ENCODE measurements around the gene TBC1D8.

Gene TBC1D8

DNA sequence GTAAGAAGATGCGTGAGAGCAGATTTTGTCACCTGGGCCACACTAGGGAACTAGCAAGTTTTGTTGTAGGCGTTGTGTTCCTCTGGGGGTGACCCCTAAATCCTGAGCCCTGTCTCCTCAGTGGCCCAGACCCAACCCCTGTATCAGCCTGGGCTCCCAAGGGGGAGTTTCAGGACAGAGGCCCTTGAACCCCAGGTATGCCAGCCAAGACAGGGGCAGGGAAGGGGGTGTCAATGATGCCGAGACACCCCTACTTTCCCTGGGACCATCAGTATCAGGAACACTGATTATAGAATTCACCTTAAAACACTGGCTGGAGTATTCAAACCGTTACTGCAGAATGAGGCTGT, 188.2 kb downstream of the TBC1D8 start:
- TF ChIP-seq, protein P1, sequence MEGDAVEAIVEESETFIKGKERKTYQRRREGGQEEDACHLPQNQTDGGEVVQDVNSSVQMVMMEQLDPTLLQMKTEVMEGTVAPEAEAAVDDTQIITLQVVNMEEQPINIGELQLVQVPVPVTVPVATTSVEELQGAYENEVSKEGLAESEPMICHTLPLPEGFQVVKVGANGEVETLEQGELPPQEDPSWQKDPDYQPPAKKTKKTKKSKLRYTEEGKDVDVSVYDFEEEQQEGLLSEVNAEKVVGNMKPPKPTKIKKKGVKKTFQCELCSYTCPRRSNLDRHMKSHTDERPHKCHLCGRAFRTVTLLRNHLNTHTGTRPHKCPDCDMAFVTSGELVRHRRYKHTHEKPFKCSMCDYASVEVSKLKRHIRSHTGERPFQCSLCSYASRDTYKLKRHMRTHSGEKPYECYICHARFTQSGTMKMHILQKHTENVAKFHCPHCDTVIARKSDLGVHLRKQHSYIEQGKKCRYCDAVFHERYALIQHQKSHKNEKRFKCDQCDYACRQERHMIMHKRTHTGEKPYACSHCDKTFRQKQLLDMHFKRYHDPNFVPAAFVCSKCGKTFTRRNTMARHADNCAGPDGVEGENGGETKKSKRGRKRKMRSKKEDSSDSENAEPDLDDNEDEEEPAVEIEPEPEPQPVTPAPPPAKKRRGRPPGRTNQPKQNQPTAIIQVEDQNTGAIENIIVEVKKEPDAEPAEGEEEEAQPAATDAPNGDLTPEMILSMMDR (IDR thresholded peaks at IDR 0.05; ENCODE audit: low read depth, low read length, missing control alignments) = no peak
- H3K4me3 ChIP-seq (ENCODE audit: low read depth, low read length) = no peak overlapping the region

DNA sequence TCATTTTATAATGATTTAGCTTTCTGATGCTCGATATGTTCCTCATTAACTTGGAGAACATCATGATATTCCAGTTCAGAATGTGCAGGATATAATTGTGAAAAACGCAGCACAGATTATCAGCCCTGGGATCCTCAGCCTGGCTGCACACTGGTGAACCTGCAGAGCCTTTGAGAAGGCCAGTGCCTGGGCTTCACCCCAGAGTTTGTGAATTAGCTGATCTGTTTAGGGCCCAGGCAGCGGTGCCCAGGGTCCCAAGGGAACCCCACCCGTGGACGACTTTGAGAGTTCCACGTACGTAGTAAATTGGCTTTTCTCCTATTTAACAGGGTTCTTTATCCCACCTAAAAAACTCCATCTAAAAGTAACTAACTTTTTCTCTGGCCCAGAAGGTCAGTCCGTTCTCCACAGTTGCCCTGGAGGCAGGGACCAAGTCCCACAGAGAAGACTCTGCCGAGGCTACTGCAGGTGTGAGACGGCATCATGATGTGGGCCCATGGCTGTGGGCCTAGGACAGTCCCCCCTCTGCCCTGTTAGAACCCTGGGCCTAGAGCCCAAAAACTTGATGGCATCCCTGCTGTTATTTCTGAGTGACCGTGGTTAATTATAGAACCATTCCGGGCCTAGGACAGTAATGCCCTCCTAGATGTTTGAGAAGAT, 188.7 kb downstream of the TBC1D8 start:
- TF ChIP-seq, protein P1 (IDR thresholded peaks at IDR 0.05; ENCODE audit: low read depth, low read length, missing control alignments) = no peak
- DNase-seq (ENCODE audit: low read depth) = no peak
- no peak overlapping the region for H3K4me3 ChIP-seq (ENCODE audit: low read depth, low read length)

More for the DNA sequence above, 188.2 kb downstream of the TBC1D8 start:
- no peak for DNase-seq (ENCODE audit: low read depth)

DNA sequence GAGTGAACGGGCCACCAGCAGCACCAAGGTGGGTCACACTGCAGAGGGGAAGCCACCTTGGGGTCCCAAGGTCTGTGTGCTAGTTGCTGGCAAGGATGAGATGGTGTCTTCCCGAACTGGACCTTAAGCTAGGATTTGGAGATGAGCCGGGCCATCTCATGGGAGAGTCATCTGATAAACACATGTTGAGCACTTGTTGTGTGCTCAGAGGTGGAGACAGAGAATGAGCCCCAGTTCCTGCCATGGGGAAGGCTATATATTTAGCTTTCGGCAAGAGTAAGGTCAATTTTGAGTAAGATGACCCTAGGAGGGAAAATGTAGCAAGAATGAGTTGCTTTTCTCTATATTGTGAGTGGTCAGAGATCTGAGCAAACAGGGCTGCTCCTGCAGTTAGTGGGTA, 190.5 kb downstream of the TBC1D8 start:
- H3K4me3 ChIP-seq (ENCODE audit: low read depth, low read length) = no peak overlapping the region
- no peak for DNase-seq (ENCODE audit: low read depth)
- TF ChIP-seq, protein P1 (IDR thresholded peaks at IDR 0.05; ENCODE audit: low read depth, low read length, missing control alignments) = no peak

DNA sequence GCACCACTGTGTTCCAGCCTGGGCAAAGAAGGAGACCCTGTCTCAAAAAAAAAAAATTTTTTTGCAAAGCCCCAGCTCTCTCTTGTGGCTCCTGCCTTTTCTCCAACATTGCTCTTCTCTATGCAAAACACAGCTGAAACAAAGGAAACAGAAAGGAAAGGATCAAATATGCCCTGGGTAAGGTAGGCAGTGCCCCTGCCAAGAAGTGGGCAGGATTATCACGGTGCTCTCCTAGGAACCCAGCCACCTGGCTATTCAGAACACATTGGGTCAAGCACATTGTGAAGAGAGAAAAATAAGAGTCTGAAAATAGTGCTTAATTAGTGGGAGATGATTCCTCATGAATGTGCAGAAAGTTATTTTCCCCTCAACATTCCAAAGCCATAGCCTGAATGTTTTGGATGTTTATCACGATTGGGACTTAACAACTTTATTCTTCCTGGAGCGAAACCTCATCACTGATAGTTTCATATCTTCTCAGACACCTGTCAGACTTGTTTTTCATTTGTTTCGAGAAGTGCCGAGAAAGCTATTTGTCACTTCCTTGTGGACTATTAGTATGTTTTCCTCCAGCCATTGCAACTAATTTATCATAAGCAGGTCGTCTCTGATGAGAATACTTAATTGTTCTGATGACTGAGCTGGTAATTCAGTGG, 191.8 kb downstream of the TBC1D8 start:
- no peak overlapping the region for H3K4me3 ChIP-seq (ENCODE audit: low read depth, low read length)
- TF ChIP-seq, protein P1 (IDR thresholded peaks at IDR 0.05; ENCODE audit: low read depth, low read length, missing control alignments) = no peak
- DNase-seq (ENCODE audit: low read depth) = no peak

DNA sequence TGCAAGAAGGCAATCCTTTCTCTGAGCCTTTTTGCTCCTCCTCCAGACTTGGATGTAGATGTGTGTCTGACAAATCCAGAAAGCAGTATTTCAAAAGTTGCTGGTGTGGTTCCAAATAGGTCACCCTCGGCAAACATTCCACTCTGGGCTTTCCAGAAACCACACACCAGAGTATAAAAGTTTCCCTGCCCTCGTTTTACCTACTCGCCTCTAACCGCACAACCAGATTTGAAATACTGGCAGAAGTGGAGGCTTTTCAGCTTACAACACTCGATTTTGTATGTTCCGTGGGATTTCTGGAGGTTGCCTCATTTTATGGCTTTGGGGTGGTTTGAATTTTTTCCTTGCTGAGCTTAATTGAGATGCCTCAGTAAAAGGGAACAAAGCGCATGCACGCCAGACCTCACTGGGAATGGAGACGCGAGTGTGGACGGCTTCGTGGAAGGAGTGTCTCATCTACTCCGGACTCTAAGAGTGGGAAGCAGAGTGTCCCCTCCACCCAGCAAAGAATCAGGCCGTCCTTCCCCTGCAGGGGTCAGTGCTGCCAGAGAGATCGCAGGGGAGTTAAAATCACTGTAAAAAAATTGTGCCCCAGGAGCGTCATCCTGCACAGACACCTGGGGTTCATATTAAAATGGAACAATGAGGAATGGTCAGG, 193.1 kb downstream of the TBC1D8 start:
- no peak overlapping the region for H3K4me3 ChIP-seq (ENCODE audit: low read depth, low read length)
- no peak for DNase-seq (ENCODE audit: low read depth)
- TF ChIP-seq, protein P1 (IDR thresholded peaks at IDR 0.05; ENCODE audit: low read depth, low read length, missing control alignments) = no peak
